Stimulated activated CD8-positive, alpha-beta memory T cell treated with anti-CD3 and anti-CD28 coated beads, Interleukin-15, amount 100 ng/mL, for 1 hour (primary cell): ENCODE data around the gene REN.

Experiments
- DNase-seq: peaks from one replicate; pipeline ENCODE4 v3.0.0-alpha.2; 2020; ENCODE audit warnings: low read depth

The REN gene

GRCh38 chr1:204152310-204153044 is 13.7 kb downstream of the REN start:
- DNase-seq = no peak

GRCh38 chr1:204151552-204152309 is 14.4 kb downstream of the REN start, which contains the start of gene ETNK2:
Gene ETNK2, minus strand, starts transcription at chr1:204152044. Its CDS starts 192 bp downstream, at chr1:204151852.
- DNase-seq = peak; percentile 15

GRCh38 chr1:204150702-204151551 is 15.2 kb downstream of the REN start:
- no peak for DNase-seq

- DNase-seq = no peak
These were observed 16.2 kb downstream of the REN start for GRCh38 chr1:204149635-204150565.

GRCh38 chr1:204149107-204149506 is 17.0 kb downstream of the REN start:
- DNase-seq = no peak

- no peak for DNase-seq
These were observed 18.4 kb downstream of the REN start for GRCh38 chr1:204147406-204148383.

GRCh38 chr1:204146965-204147364 is 19.2 kb downstream of the REN start:
- no peak for DNase-seq

- no peak for DNase-seq
These were observed 19.8 kb downstream of the REN start for GRCh38 chr1:204146309-204146708.

- no peak for DNase-seq
These were observed 21.1 kb downstream of the REN start for GRCh38 chr1:204145033-204145504.

- DNase-seq = no peak
These were observed 22.7 kb downstream of the REN start for GRCh38 chr1:204143276-204144041.

GRCh38 chr1:204142032-204142974 is 23.8 kb downstream of the REN start:
- DNase-seq = no peak

- no peak for DNase-seq
These were observed 25.0 kb downstream of the REN start for GRCh38 chr1:204141131-204141530.

GRCh38 chr1:204139952-204140351 is 26.2 kb downstream of the REN start:
- no peak for DNase-seq

- no peak for DNase-seq
These were observed 27.0 kb downstream of the REN start for GRCh38 chr1:204139088-204139487.

GRCh38 chr1:204136814-204137213 is 29.3 kb downstream of the REN start:
- DNase-seq = no peak

- DNase-seq = no peak
These were observed 32.0 kb downstream of the REN start for GRCh38 chr1:204134103-204134502.

GRCh38 chr1:204132718-204133117 is 33.4 kb downstream of the REN start:
- DNase-seq = no peak

GRCh38 chr1:204131978-204132377 is 34.2 kb downstream of the REN start:
- no peak for DNase-seq
